Sigmoid colon (tissue), 4 donors: ENCODE data around the gene ANTXR2.

Source experiments
- EP300 ChIP-seq, 4 donors: sonication (generic); formaldehyde crosslinking; IDR thresholded peaks; one replicate each; pipeline ENCODE4 v1.6.1; 2017; ENCODE audit warnings: antibody characterized with exemption in 4 of 4
- POLR2A ChIP-seq, 2 donors: fragments of 450-650 bp; IDR thresholded peaks; one replicate each; pipeline ENCODE4 v1.6.1; 2016; ENCODE audit warnings: antibody characterized with exemption in 2 of 2, mild to moderate bottlenecking in 2 of 2, moderate library complexity in 2 of 2
- POLR2AphosphoS5 ChIP-seq, 4 donors: sonication (generic); formaldehyde crosslinking; IDR thresholded peaks; one replicate each; pipeline ENCODE4 v1.6.1; 2017; ENCODE audit warnings: antibody characterized with exemption in 4 of 4
- TF ChIP-seq, protein P1 (sequence below), 4 experiments: fragments of 450-650 bp in 3 of 4; fragments of 200-600 bp in 1 of 4; IDR thresholded peaks; one replicate each; pipeline ENCODE4 v1.5.1; 2016 to 2019; ENCODE audit warnings: antibody characterized with exemption in 4 of 4, mild to moderate bottlenecking in 3 of 4, moderate library complexity in 2 of 4

DNA sequence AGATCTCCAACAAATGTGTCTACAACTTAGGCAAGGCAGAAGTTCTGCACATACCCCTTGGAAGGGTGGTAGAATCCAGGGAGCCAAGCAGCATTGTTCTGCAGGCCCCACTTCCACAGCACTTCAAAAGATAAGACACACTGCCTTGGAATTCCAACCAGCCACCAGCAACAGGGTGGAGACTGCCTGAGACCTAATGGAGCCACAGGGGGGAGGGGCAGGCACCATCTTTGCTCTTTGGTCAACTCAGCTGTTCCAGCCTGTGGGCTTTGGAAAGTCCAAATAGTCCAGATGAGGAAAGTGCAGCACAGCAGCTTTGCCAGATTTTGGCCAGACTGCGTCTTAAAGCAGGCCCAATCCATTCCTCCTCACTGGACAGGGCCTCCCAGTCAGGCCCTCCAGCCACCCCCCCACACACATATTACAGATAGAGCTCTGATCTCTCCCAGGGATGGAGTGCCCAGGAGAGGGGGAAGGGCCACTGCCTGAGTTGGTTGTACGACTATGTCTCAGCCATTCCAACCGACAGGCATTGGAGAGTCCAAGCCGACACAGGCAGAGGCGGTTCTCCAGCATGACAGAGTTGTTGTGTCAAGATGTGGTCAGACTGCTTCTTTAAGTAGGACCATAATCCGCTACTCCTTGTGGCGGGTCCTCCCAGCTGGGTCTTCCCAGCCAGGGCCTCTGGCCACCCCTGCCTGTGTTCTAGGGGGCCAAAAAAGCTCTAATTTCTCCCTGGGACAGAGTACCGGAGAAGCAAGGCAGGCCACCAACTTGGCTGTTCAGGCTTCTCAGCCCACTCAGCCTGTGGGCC, 42.5 kb upstream of the ANTXR2 start:
- TF ChIP-seq, protein P1, sequence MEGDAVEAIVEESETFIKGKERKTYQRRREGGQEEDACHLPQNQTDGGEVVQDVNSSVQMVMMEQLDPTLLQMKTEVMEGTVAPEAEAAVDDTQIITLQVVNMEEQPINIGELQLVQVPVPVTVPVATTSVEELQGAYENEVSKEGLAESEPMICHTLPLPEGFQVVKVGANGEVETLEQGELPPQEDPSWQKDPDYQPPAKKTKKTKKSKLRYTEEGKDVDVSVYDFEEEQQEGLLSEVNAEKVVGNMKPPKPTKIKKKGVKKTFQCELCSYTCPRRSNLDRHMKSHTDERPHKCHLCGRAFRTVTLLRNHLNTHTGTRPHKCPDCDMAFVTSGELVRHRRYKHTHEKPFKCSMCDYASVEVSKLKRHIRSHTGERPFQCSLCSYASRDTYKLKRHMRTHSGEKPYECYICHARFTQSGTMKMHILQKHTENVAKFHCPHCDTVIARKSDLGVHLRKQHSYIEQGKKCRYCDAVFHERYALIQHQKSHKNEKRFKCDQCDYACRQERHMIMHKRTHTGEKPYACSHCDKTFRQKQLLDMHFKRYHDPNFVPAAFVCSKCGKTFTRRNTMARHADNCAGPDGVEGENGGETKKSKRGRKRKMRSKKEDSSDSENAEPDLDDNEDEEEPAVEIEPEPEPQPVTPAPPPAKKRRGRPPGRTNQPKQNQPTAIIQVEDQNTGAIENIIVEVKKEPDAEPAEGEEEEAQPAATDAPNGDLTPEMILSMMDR (IDR thresholded peaks at IDR 0.05), result no peak
- TF ChIP-seq POLR2AphosphoS5 (IDR thresholded peaks at IDR 0.05), result no peak
- no peak for TF ChIP-seq POLR2A (IDR thresholded peaks at IDR 0.05)
- no peak for TF ChIP-seq EP300 (IDR thresholded peaks at IDR 0.05)
